RWPE2 (cell line): ENCODE measurements around the gene RCAN1.

Source experiments
- ATAC-seq: fragments of 200-7000 bp; cut with Tn5 transposase; 3 replicates; pipeline ENCODE4 v1.9.1; 2021; ENCODE audit warnings: low read depth
- DNase-seq: peaks from one replicate; pipeline ENCODE4 v3.0.0-alpha.2; 2020; ENCODE audit warnings: low spot score
- H3K27ac ChIP-seq: fragments of 450-650 bp; 2 replicates; pipeline ENCODE4 v1.5.1; 2017; ENCODE audit warnings: mild to moderate bottlenecking; ENCODE audit not compliant: poor library complexity, severe bottlenecking
- H3K27me3 ChIP-seq: fragments of 250-450 bp; sonication (Bioruptor Pico); 2 replicates; pipeline ENCODE4 v1.5.1; 2021; ENCODE audit warnings: mild to moderate bottlenecking, moderate library complexity; ENCODE audit not compliant: insufficient read depth, poor library complexity, severe bottlenecking
- H3K36me3 ChIP-seq: fragments of 250-450 bp; sonication (Bioruptor Pico); 2 replicates; pipeline ENCODE4 v1.5.1; 2020; ENCODE audit warnings: low read depth, mild to moderate bottlenecking, moderate library complexity
- H3K4me1 ChIP-seq: fragments of 250-450 bp; sonication (Bioruptor Pico); 2 replicates; pipeline ENCODE4 v1.5.1; 2021; ENCODE audit warnings: mild to moderate bottlenecking, moderate library complexity; ENCODE audit not compliant: insufficient read depth, poor library complexity, severe bottlenecking
- H3K4me3 ChIP-seq: fragments of 250-450 bp; sonication (Bioruptor Pico); 2 replicates; pipeline ENCODE4 v1.5.1; 2021; ENCODE audit warnings: mild to moderate bottlenecking, moderate library complexity; ENCODE audit not compliant: severe bottlenecking
- H3K9me3 ChIP-seq: fragments of 250-450 bp; sonication (Bioruptor Pico); 2 replicates; pipeline ENCODE4 v1.5.1; 2021; ENCODE audit warnings: mild to moderate bottlenecking, moderate library complexity; ENCODE audit not compliant: severe bottlenecking
- TF ChIP-seq, protein P1 (sequence below): fragments of 450-650 bp; IDR thresholded peaks from one replicate; pipeline ENCODE4 v1.5.1; 2017; ENCODE audit warnings: mild to moderate bottlenecking, moderate library complexity; ENCODE audit not compliant: poor library complexity, severe bottlenecking

The RCAN1 gene

GRCh38 chr21:34593954-34594531 is 20.9 kb downstream of the RCAN1 start:
- DNase-seq (no peak), ATAC-seq (no peak)
- Histone ChIP-seq H3K27me3 (no peaks in the 10 kb centered on the region), H3K4me3 (no peak overlapping the region), H3K4me1 (peaks cover 6% of the 10 kb centered on the region), H3K9me3 (no peaks in the 10 kb centered on the region), H3K27ac (no peak overlapping the region), H3K36me3 (no peaks in the 10 kb centered on the region)
- TF ChIP-seq, protein P1, sequence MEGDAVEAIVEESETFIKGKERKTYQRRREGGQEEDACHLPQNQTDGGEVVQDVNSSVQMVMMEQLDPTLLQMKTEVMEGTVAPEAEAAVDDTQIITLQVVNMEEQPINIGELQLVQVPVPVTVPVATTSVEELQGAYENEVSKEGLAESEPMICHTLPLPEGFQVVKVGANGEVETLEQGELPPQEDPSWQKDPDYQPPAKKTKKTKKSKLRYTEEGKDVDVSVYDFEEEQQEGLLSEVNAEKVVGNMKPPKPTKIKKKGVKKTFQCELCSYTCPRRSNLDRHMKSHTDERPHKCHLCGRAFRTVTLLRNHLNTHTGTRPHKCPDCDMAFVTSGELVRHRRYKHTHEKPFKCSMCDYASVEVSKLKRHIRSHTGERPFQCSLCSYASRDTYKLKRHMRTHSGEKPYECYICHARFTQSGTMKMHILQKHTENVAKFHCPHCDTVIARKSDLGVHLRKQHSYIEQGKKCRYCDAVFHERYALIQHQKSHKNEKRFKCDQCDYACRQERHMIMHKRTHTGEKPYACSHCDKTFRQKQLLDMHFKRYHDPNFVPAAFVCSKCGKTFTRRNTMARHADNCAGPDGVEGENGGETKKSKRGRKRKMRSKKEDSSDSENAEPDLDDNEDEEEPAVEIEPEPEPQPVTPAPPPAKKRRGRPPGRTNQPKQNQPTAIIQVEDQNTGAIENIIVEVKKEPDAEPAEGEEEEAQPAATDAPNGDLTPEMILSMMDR = no peak

DNA sequence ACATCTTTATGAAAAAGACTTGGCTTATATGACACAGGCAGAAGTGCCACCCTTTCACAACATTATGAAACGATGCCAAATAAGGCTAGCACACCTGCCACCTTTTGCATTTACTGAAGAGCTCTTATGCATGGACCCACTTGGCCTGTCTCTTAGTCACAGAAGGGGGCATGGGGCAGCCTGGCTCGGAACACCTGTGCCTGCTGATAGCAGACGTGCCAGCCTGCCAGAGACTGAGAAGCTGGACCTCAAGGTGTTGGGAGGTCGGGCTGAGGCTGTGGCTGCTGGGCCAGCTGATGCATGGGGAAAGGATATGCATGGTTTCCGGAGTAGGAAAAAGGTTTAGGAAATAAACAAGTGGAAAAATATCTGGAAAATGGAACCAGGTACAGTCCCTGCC is 21.5 kb downstream of the RCAN1 start:
- Histone ChIP-seq H3K36me3 (no peaks in the 10 kb centered on the region), H3K27me3 (no peaks in the 10 kb centered on the region), H3K4me1 (peaks cover under 1% of the 10 kb centered on the region), H3K27ac (no peak overlapping the region), H3K9me3 (no peaks in the 10 kb centered on the region), H3K4me3 (no peak overlapping the region)
- TF ChIP-seq, protein P1 = no peak
- ATAC-seq = no peak
- no peak for DNase-seq

GRCh38 chr21:34592120-34592955 is 22.6 kb downstream of the RCAN1 start:
- Histone ChIP-seq H3K36me3 (no peaks in the 10 kb centered on the region), H3K4me3 (no peak overlapping the region), H3K27ac (no peak overlapping the region), H3K27me3 (no peaks in the 10 kb centered on the region), H3K4me1 (no peaks in the 10 kb centered on the region), H3K9me3 (no peaks in the 10 kb centered on the region)
- TF ChIP-seq, protein P1 = no peak
- DNase-seq (no peak), ATAC-seq (no peak)

- TF ChIP-seq, protein P1 = no peak
- no peak overlapping the region for H3K27ac ChIP-seq
- no peak overlapping the region for H3K4me3 ChIP-seq
- H3K36me3 ChIP-seq = no peaks in the 10 kb centered on the region
- no peaks in the 10 kb centered on the region for H3K27me3 ChIP-seq
- H3K4me1 ChIP-seq = no peaks in the 10 kb centered on the region
- H3K9me3 ChIP-seq = peaks cover 6% of the 10 kb centered on the region
- ATAC-seq = no peak
- no peak for DNase-seq
Observed at GRCh38 chr21:34590520-34590919, 24.4 kb downstream of the RCAN1 start.
